22Rv1 (cell line): ENCODE measurements around the gene USP20.

ENCODE experiments used
- CTCF ChIP-seq: fragments of 450-650 bp; IDR thresholded peaks from 2 replicates; pipeline ENCODE4 v1.5.1; 2017; ENCODE audit warnings: mild to moderate bottlenecking
- ZFX ChIP-seq: fragments of 450-650 bp; IDR thresholded peaks from 2 replicates; pipeline ENCODE4 v1.6.1; 2017; ENCODE audit warnings: antibody characterized with exemption, borderline replicate concordance

DNA sequence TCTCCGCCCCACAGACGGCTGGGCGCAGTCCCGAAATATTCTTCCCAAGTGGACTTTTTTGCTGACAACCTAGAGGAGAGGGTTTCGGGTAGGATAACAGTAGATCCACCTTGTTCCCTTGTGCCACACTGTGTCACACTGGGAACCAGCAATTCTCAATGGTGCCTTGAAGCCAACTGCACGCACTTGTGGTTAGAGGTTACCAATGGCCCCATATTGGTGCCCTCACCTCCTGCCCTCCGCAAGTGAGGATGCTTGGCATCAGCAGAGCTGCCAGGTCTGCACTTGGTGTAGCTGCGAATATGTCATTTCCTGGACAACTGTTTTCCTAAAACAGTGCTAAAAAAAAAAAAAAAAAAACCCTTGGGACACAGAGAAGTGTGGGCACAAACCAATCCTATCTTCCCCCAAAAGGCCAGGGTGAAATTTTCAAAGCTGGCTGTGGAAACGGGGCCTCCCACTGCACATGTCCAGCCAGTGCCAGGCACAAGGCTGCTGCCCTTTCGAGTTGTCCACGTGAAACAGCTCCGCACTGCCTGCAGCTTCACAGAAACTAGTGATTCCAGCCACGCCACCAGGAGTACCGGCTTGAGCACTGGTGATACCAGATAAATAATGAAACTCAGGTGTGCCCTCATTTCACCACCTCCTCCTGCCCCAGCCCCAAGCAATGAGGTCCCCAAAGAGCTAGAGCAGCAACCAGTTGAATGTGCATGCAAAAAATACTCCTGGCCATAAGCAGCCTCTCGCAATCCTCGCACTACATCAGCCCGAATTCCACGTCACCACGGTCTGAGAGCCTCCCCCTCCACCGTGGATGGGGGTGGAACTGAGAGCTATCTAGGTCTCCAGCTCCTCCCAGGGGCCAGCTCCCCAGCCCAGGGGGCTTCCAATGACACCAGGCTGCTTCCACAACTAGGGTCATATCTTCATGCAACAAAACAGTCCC lies 51.2 kb downstream of the USP20 start:
- no peak for TF ChIP-seq ZFX
- TF ChIP-seq CTCF = no peak
